OCI-LY7 (cell line): Measurements from ENCODE around the gene ARL3. TPM values are rescaled to one million over a fixed set of nuclear protein-coding genes. Genes with fewer than 3 reads are reported as not detected.

Experiments used
- BruUV-seq: library from RNA; stranded (reverse); fragments of 400-500 nt; replicated peaks from 2 replicates; lab custom pipeline; 2021; lab: Mats Ljungman, UMichigan
- CTCF ChIA-PET: fragments of 300-600 bp; sonication (Branson Sonifier 250); formaldehyde crosslinking; loops from one replicate; lab custom pipeline; 2022; ENCODE audit warnings: antibody characterized with exemption; ENCODE audit not compliant: unreplicated experiment; lab: Charles Lee
- POLR2A ChIA-PET: fragments of 300-600 bp; sonication (Branson Sonifier 250); formaldehyde crosslinking; loops from one replicate; lab custom pipeline; 2022; ENCODE audit warnings: antibody characterized with exemption; lab: Charles Lee
- DNase-seq: peaks from one replicate; pipeline ENCODE4 v3.0.0-alpha.2; 2015; ENCODE audit warnings: low spot score
- H2AFZ ChIP-seq: fragments of 200-600 bp; sonication (generic), shearing (Covaris generic); 2 replicates; pipeline ENCODE4 v1.6.1; 2014; ENCODE audit warnings: mild to moderate bottlenecking, antibody characterized with exemption, low read length, moderate library complexity
- H3K27ac ChIP-seq: fragments of 200-600 bp; sonication (generic); 2 replicates; pipeline ENCODE4 v1.5.1; 2014; ENCODE audit warnings: mixed run types, low read depth, mild to moderate bottlenecking, moderate library complexity, low read length, inconsistent platforms; ENCODE audit not compliant: poor library complexity, severe bottlenecking
- H3K36me3 ChIP-seq: fragments of 200-600 bp; sonication (generic); 2 replicates; pipeline ENCODE4 v1.6.1; 2014; ENCODE audit warnings: mild to moderate bottlenecking, antibody characterized with exemption, low read length, moderate library complexity, mixed read lengths; ENCODE audit not compliant: insufficient read depth
- H3K4me1 ChIP-seq: fragments of 200-600 bp; sonication (generic); 2 replicates; pipeline ENCODE4 v1.5.1; 2014; ENCODE audit warnings: mild to moderate bottlenecking, low read length; ENCODE audit not compliant: insufficient read depth, poor library complexity, severe bottlenecking
- H3K4me2 ChIP-seq: fragments of 200-600 bp; sonication (generic); 2 replicates; pipeline ENCODE4 v1.6.1; 2014; ENCODE audit warnings: mild to moderate bottlenecking, low read length
- H3K4me3 ChIP-seq: fragments of 200-600 bp; sonication (generic); 2 replicates; pipeline ENCODE4 v1.5.1; 2014; ENCODE audit warnings: mild to moderate bottlenecking, low read depth, low read length; ENCODE audit not compliant: poor library complexity, severe bottlenecking
- H3K79me2 ChIP-seq: fragments of 200-600 bp; sonication (generic); 2 replicates; pipeline ENCODE4 v1.6.1; 2016; ENCODE audit warnings: low read depth, mild to moderate bottlenecking, low read length, moderate library complexity, mixed read lengths; ENCODE audit not compliant: insufficient read depth
- H3K9me2 ChIP-seq: fragments of 200-600 bp; sonication (generic); 2 replicates; pipeline ENCODE4 v1.6.1; 2016; ENCODE audit warnings: mild to moderate bottlenecking, low read length, mixed read lengths; ENCODE audit not compliant: insufficient read depth
- H3K9me3 ChIP-seq: fragments of 200-600 bp; sonication (generic); 2 replicates; pipeline ENCODE4 v1.6.1; 2014; ENCODE audit warnings: mild to moderate bottlenecking, mixed run types, low read length, mixed read lengths
- H4K20me1 ChIP-seq: fragments of 200-600 bp; sonication (generic); 2 replicates; pipeline ENCODE4 v1.6.1; 2014; ENCODE audit warnings: mild to moderate bottlenecking, antibody characterized with exemption, low read length, moderate library complexity, mixed read lengths; ENCODE audit not compliant: insufficient read depth
- CTCF ChIP-seq: fragments of 200-600 bp; sonication (generic); conservative IDR thresholded peaks from 2 replicates; pipeline ENCODE4 v1.5.1; 2014; ENCODE audit warnings: mild to moderate bottlenecking, antibody characterized with exemption, low read length, moderate library complexity, mixed read lengths
- EZH2phosphoT487 ChIP-seq: fragments of 200-600 bp; sonication (generic); IDR thresholded peaks from 2 replicates; pipeline ENCODE4 v1.6.1; 2018; ENCODE audit warnings: low read depth, borderline replicate concordance, mild to moderate bottlenecking, mixed run types, antibody characterized with exemption, low read length, moderate library complexity, mixed read lengths
- intact Hi-C: fragments of 100-400 bp; cut with micrococcal nuclease; formaldehyde crosslinking; loops from one replicate; pipeline ENCODE4 v1.10.0; 2022; ENCODE audit not compliant: unreplicated experiment
- total RNA-seq, 2 experiments: library from RNA; depleted of rRNA in 1 of 2; stranded (reverse); fragments of >200 nt in 1 of 2; shearing (Covaris generic) in 1 of 2; gene quantifications; 2 replicates each; pipeline ENCODE4 v1.2.3, GENCODE V29; 2014 to 2022

Gene ARL3
- total RNA-seq, 2 experiments from 2014 or later = 7.3 to 11.7 TPM

GRCh38 chr10:102674566-102674965, 39.6 kb downstream of the ARL3 start:
- DNase-seq = no peak
- Histone ChIP-seq H3K4me1 (peaks cover 22% of the 10 kb centered on the region), H3K36me3 (peaks cover 3% of the 10 kb centered on the region; the same call in 1 of the 2 replicates), H3K27ac (no peak overlapping the region), H2AFZ (no peak overlapping the region), H3K9me2 (no peaks in the 10 kb centered on the region), H3K9me3 (no peaks in the 10 kb centered on the region), H3K79me2 (no peaks in the 10 kb centered on the region), H4K20me1 (no peaks in the 10 kb centered on the region), H3K4me2 (no peak overlapping the region), H3K4me3 (no peak overlapping the region)
- TF ChIP-seq CTCF (no peak), EZH2phosphoT487 (no peak)
- ChIA-PET POLR2A (interaction anchor here (1.4 to 1.5 kb wide), 2 partner anchors 18 to 39 kb away, joined by 3 to 4 read pairs; no protein-coding TSS in a partner anchor), CTCF (interaction anchor here (1.3 kb wide), 1 partner anchor 10 kb away, joined by 3 read pairs; no protein-coding TSS in a partner anchor)
- BruUV-seq = no TSS peak
- intact Hi-C loops = no loop called here

- DNase-seq = no peak
- Histone ChIP-seq H4K20me1 (no peaks in the 10 kb centered on the region), H3K4me3 (no peak overlapping the region), H3K4me1 (peaks cover 19% of the 10 kb centered on the region), H3K4me2 (no peak overlapping the region), H2AFZ (no peak overlapping the region), H3K9me2 (no peaks in the 10 kb centered on the region), H3K36me3 (peaks cover 3% of the 10 kb centered on the region; the same call in 1 of the 2 replicates), H3K79me2 (no peaks in the 10 kb centered on the region), H3K9me3 (no peaks in the 10 kb centered on the region), H3K27ac (no peak overlapping the region)
- no peak for TF ChIP-seq EZH2phosphoT487
- no peak for TF ChIP-seq CTCF
- intact Hi-C loops = no loop called here
- BruUV-seq = no TSS peak
- ChIA-PET POLR2A (interaction anchor here (0.6 to 1.5 kb wide), 4 partner anchors 17 to 1393 kb away, joined by 3 to 5 read pairs (median 4); no protein-coding TSS in a partner anchor), CTCF (no interaction called here)
Observed at GRCh38 chr10:102673819-102674511, 40.2 kb downstream of the ARL3 start.

- H3K4me3 ChIP-seq = no peak overlapping the region
- peaks cover 14% of the 10 kb centered on the region for H3K4me1 ChIP-seq
- no peaks in the 10 kb centered on the region for H3K9me2 ChIP-seq
- ChIA-PET POLR2A (interaction anchor here (0.6 to 1.5 kb wide), 4 partner anchors 16 to 1394 kb away, joined by 3 to 5 read pairs (median 4); no protein-coding TSS in a partner anchor), CTCF (no interaction called here)
- no peak overlapping the region for H3K4me2 ChIP-seq
- H3K9me3 ChIP-seq = no peaks in the 10 kb centered on the region
- H4K20me1 ChIP-seq = no peaks in the 10 kb centered on the region
- no peaks in the 10 kb centered on the region for H3K79me2 ChIP-seq
- no peak overlapping the region for H3K27ac ChIP-seq
- BruUV-seq = no TSS peak
- intact Hi-C loops = no loop called here
- TF ChIP-seq CTCF = no peak
- DNase-seq = no peak
- H2AFZ ChIP-seq = no peak overlapping the region
- peaks cover 3% of the 10 kb centered on the region; the same call in 1 of the 2 replicates for H3K36me3 ChIP-seq
Observed at GRCh38 chr10:102673236-102673818, 40.9 kb downstream of the ARL3 start.
